HG03354 (cell line): ENCODE results near the gene DMRTB1.

Experiments
- ATAC-seq: cut with Tn5 transposase; IDR thresholded peaks from one replicate; pipeline ENCODE4 v1.9.1; 2021; ENCODE audit warnings: mild to moderate bottlenecking; ENCODE audit not compliant: unreplicated experiment, poor library complexity, severe bottlenecking

Gene DMRTB1

GRCh38 chr1:53462193-53462592 is 3.0 kb downstream of the DMRTB1 start:
- ATAC-seq, result no peak

GRCh38 chr1:53462769-53463501 is 3.7 kb downstream of the DMRTB1 start:
- ATAC-seq, result no peak

- ATAC-seq, result no peak
These were observed 5.0 kb downstream of the DMRTB1 start for GRCh38 chr1:53463961-53464899.

GRCh38 chr1:53465023-53465957 is 6.1 kb downstream of the DMRTB1 start:
- no peak for ATAC-seq

GRCh38 chr1:53467391-53467790 is 8.2 kb downstream of the DMRTB1 start:
- ATAC-seq, result no peak

- ATAC-seq, result no peak
These were observed 9.2 kb downstream of the DMRTB1 start for GRCh38 chr1:53468374-53468773.

- no peak for ATAC-seq
These were observed 10.2 kb downstream of the DMRTB1 start for GRCh38 chr1:53469373-53469772.

GRCh38 chr1:53470155-53470554 is 11.0 kb downstream of the DMRTB1 start:
- ATAC-seq, result no peak

GRCh38 chr1:53470584-53470983 is 11.4 kb downstream of the DMRTB1 start:
- no peak for ATAC-seq

GRCh38 chr1:53471000-53471399 is 11.8 kb downstream of the DMRTB1 start:
- ATAC-seq, result no peak

GRCh38 chr1:53473463-53473862 is 14.3 kb downstream of the DMRTB1 start:
- no peak for ATAC-seq

GRCh38 chr1:53475664-53476063 is 16.5 kb downstream of the DMRTB1 start:
- ATAC-seq, result no peak

GRCh38 chr1:53476579-53476978 is 17.4 kb downstream of the DMRTB1 start:
- ATAC-seq, result no peak

GRCh38 chr1:53477651-53478501 is 18.7 kb downstream of the DMRTB1 start:
- no peak for ATAC-seq

GRCh38 chr1:53478502-53478818 is 19.3 kb downstream of the DMRTB1 start:
- ATAC-seq, result no peak

GRCh38 chr1:53480678-53481077 is 21.5 kb downstream of the DMRTB1 start:
- no peak for ATAC-seq

GRCh38 chr1:53481456-53481855 is 22.3 kb downstream of the DMRTB1 start:
- ATAC-seq, result no peak

GRCh38 chr1:53482441-53483153 is 23.4 kb downstream of the DMRTB1 start:
- no peak for ATAC-seq

- ATAC-seq, result no peak
These were observed 24.0 kb downstream of the DMRTB1 start for GRCh38 chr1:53483170-53483569.
